MCF 10A (cell line): ENCODE data around the gene CEP76. TPM values are rescaled to one million over a fixed set of nuclear protein-coding genes. Genes with fewer than 3 reads are reported as not detected.

Source experiments
- BruUV-seq: library from RNA; stranded (reverse); fragments of 400-500 nt; replicated peaks from 2 replicates; lab custom pipeline; 2021; lab: Mats Ljungman, UMichigan
- CTCF ChIA-PET: fragments of 300-600 bp; sonication (Branson Sonifier 250); formaldehyde crosslinking; extraction: SDS; loops from one replicate; lab custom pipeline; 2021; ENCODE audit warnings: antibody characterized with exemption, inconsistent platforms; lab: Yijun Ruan, JAX
- POLR2A ChIA-PET: fragments of 300-600, 350-650 bp; sonication (Branson Sonifier 250); formaldehyde crosslinking; extraction: SDS; loops from one replicate; lab custom pipeline; 2020; ENCODE audit warnings: antibody characterized with exemption, inconsistent platforms; lab: Yijun Ruan, JAX
- DNase-seq: peaks from one replicate; pipeline ENCODE4 v3.0.0-alpha.2; 2018; ENCODE audit not compliant: unreplicated experiment
- H3K27ac Mint-ChIP-seq: one replicate; pipeline ENCODE4 v1.8.0; 2022; ENCODE audit warnings: mild to moderate bottlenecking, low read depth, mixed read lengths; ENCODE audit not compliant: unreplicated experiment
- H3K27me3 Mint-ChIP-seq: one replicate; pipeline ENCODE4 v1.8.0; 2022; ENCODE audit warnings: mixed read lengths; ENCODE audit not compliant: insufficient read depth, unreplicated experiment
- H3K36me3 Mint-ChIP-seq: one replicate; pipeline ENCODE4 v1.8.0; 2022; ENCODE audit warnings: mild to moderate bottlenecking, moderate library complexity, mixed read lengths; ENCODE audit not compliant: insufficient read depth, unreplicated experiment
- H3K4me1 Mint-ChIP-seq: one replicate; pipeline ENCODE4 v1.8.0; 2022; ENCODE audit warnings: mixed read lengths; ENCODE audit not compliant: insufficient read depth, unreplicated experiment
- H3K4me3 Mint-ChIP-seq: one replicate; pipeline ENCODE4 v1.8.0; 2022; ENCODE audit warnings: mild to moderate bottlenecking, moderate library complexity, mixed read lengths; ENCODE audit not compliant: unreplicated experiment
- H3K9me3 Mint-ChIP-seq: one replicate; pipeline ENCODE4 v1.8.0; 2022; ENCODE audit warnings: mixed read lengths; ENCODE audit not compliant: unreplicated experiment
- CTCF ChIP-seq: fragments of 200-600 bp; IDR thresholded peaks from one replicate; pipeline ENCODE4 v1.8.0; 2022; ENCODE audit warnings: antibody characterized with exemption, mild to moderate bottlenecking; ENCODE audit not compliant: unreplicated experiment
- intact Hi-C: fragments of 100-400 bp; cut with micrococcal nuclease; formaldehyde crosslinking; loops from 2 replicates; pipeline ENCODE4 v1.14.1; 2022
- total RNA-seq: library from RNA; stranded (reverse); gene quantifications from 2 replicates; pipeline ENCODE4 v1.2.3, GENCODE V29; 2022

CEP76 gene
- total RNA-seq, 1 experiment from 2014 or later, result 4.9 TPM

DNA sequence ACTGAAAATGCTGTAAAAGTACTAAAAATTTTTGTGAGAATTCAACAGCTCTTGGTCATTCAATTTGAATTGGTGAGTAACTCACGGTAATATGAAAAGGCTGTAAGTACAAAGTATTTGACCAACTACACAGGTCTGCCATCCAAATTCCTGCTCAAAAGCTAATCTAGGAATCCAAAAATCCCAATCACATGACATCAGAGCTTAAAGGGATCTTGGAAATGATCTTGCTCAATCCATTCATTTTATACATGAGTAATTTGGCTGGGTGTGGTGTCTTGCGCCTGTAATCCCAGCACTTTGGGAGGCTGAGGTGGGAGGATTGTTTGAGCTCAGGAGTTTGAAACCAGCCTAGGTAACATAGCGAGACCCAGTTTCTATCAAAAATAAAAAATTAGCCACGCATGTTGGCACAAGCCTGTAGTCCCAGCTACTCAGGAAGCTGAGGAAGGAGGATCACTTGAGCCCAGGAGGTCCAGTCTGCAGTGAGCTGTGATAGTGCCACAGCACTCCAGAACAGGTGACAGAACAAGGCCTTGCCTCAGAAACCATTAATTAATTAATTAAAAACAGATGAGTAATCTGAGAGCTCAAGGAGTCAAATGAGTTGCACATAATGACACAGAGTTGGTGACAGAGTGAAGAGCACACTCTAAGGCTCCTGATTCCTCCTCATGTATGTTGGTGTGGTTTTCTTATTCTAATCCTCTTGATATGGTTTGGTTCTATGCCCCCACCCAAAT lies 64.5 kb downstream of the CEP76 start:
- no peaks in the 10 kb centered on the region for H3K27me3 Mint-ChIP-seq
- H3K4me3 Mint-ChIP-seq, result no peak overlapping the region
- CTCF ChIA-PET, result interaction anchor here (0.6 to 1.0 kb wide), 3 partner anchors 18 to 153 kb away, joined by 3 to 4 read pairs (median 3); no protein-coding TSS in a partner anchor
- POLR2A ChIA-PET, result interaction anchor here (1.0 to 2.5 kb wide), 6 partner anchors 9 to 85 kb away, joined by 4 to 15 read pairs (median 6); no protein-coding TSS in a partner anchor
- H3K9me3 Mint-ChIP-seq, result no peaks in the 10 kb centered on the region
- peaks cover 14% of the 10 kb centered on the region for H3K36me3 Mint-ChIP-seq
- no peak for TF ChIP-seq CTCF
- peak overlapping the region; percentile 77 for H3K27ac Mint-ChIP-seq
- H3K4me1 Mint-ChIP-seq, result peaks cover 33% of the 10 kb centered on the region
- intact Hi-C loops, result no loop called here
- peak; percentile 67 for DNase-seq
- BruUV-seq, result no TSS peak

DNA sequence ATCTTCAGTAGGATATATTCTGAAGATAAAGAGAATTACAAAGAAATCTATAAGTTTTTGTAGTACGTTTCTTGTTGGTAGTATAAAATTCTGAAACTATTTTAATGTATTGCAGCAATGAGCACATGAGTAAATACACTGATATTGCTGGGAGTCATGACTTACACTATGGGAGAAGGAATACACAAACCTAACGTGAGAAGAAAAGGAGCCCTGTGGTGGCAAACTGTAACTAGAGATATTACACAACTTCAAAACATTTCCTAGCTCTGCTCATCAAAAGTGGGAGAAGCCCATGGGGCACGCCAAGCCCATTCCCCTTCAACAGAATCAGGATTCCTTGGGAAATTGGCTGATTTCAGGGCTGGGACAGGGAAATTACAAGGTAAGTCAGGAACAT lies 65.1 kb downstream of the CEP76 start:
- Mint-ChIP-seq H3K4me1 (peaks cover 30% of the 10 kb centered on the region), H3K27me3 (no peaks in the 10 kb centered on the region), H3K27ac (peak overlapping the region; percentile 77), H3K36me3 (peaks cover 14% of the 10 kb centered on the region), H3K9me3 (no peaks in the 10 kb centered on the region), H3K4me3 (no peak overlapping the region)
- no peak for TF ChIP-seq CTCF
- ChIA-PET CTCF (interaction anchor here (0.6 to 1.0 kb wide), 2 partner anchors 17 to 153 kb away, joined by 3 to 4 read pairs; no protein-coding TSS in a partner anchor), POLR2A (interaction anchor here (1.0 to 2.5 kb wide), 7 partner anchors 8 to 85 kb away, joined by 3 to 15 read pairs (median 6); no protein-coding TSS in a partner anchor)
- intact Hi-C loops, result no loop called here
- no TSS peak for BruUV-seq
- DNase-seq, result peak; percentile 69

DNA sequence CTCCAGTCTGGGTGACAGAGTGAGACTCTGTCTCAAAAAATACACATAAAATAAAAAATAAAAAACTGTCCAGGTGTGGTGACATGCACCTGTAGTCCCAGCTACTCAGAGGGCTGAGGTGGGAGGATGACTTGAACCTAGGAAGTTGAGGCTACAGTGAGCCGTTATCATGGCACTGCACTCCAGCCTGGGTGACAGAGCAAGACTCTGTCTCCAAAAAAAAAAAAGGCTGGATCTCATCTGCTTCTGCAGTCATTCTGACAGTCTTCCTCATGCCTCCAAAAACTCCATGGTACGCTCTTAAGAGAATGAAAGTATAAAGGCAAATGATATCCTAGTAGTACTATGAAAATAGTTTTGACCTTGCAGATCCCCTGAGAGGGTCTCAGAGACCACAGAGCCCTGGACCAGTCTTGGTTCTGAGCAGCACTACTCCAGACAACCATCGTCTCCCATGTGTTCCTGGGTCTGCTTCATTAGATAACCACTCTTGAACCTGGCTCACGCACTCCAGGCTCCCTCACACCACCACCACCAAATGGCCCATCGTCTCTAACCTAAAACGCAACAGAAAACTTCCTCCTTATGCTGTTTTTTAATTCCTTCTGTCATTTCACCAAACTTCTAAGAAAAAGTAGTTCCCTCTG lies 70.6 kb downstream of the CEP76 start:
- no peaks in the 10 kb centered on the region for H3K9me3 Mint-ChIP-seq
- no TSS peak for BruUV-seq
- H3K4me3 Mint-ChIP-seq, result no peak overlapping the region
- TF ChIP-seq CTCF, result no peak
- intact Hi-C loops, result no loop called here
- H3K27ac Mint-ChIP-seq, result no peak overlapping the region
- POLR2A ChIA-PET, result interaction anchor here (1.1 to 4.4 kb wide), 3 partner anchors 8 to 24 kb away, joined by 6 to 44 read pairs (median 7); no protein-coding TSS in a partner anchor
- H3K27me3 Mint-ChIP-seq, result no peaks in the 10 kb centered on the region
- H3K4me1 Mint-ChIP-seq, result peaks cover 24% of the 10 kb centered on the region
- CTCF ChIA-PET, result interaction anchor here (0.6 kb wide), 1 partner anchor 364 kb away, joined by 3 read pairs; no protein-coding TSS in a partner anchor
- DNase-seq, result no peak
- H3K36me3 Mint-ChIP-seq, result peaks cover 13% of the 10 kb centered on the region

- CTCF ChIA-PET, result interaction anchor here (0.9 to 1.2 kb wide), 3 partner anchors 11 to 16 kb away, joined by 3 to 4 read pairs (median 3); no protein-coding TSS in a partner anchor
- no peaks in the 10 kb centered on the region for H3K27me3 Mint-ChIP-seq
- H3K4me1 Mint-ChIP-seq, result peaks cover 23% of the 10 kb centered on the region
- no peaks in the 10 kb centered on the region for H3K9me3 Mint-ChIP-seq
- intact Hi-C loops, result no loop called here
- POLR2A ChIA-PET, result interaction anchor here (1.0 to 4.4 kb wide), 10 partner anchors 8 to 223 kb away, joined by 3 to 44 read pairs (median 10); partner anchors contain the start of gene SPIRE1
- H3K36me3 Mint-ChIP-seq, result peaks cover 6% of the 10 kb centered on the region
- no peak overlapping the region for H3K4me3 Mint-ChIP-seq
- DNase-seq, result no peak
- no TSS peak for BruUV-seq
- no peak for TF ChIP-seq CTCF
- peak overlapping the region; percentile 66 for H3K27ac Mint-ChIP-seq
Measured at GRCh38 chr18:12630136-12630535, 72.4 kb downstream of the CEP76 start.
